ENCODE results near the gene MYO7B. TPM values are rescaled to one million over a fixed set of nuclear protein-coding genes. Genes with fewer than 3 reads are reported as not detected.
A peak's percentile ranks its signal among the peaks of the same experiment; 100 is the strongest.

MYO7B gene
- total and polyA plus RNA-seq, 4 donors = 0.51 to 4.7 (median 1.9) TPM

- 83 to 85% methylated on average over 15 of the region's 15 CpGs for whole genome bisulfite sequencing, 2 donors
- DNase-seq = no peak
- peaks cover 0 to 36% (median 5%) of the 10 kb centered on the region in 5 donors for H3K4me1 ChIP-seq (ENCODE audit: control insufficient read depth in 5 of 5, insufficient read depth in 5 of 5, low read length in 5 of 5)
- peaks cover 0 to 15% (median 14%) of the 10 kb centered on the region in 3 donors for H3K27me3 ChIP-seq (ENCODE audit: control insufficient read depth in 3 of 3, insufficient read depth in 3 of 3, low read length in 2 of 3)
- no peak overlapping the region for H3K9ac ChIP-seq (ENCODE audit: insufficient read depth in 1 of 2, low read length in 2 of 2)
- H3K27ac ChIP-seq (ENCODE audit: low read depth in 1 of 2, low read length in 1 of 2) = no peak overlapping the region
- H3K9me3 ChIP-seq (ENCODE audit: control insufficient read depth in 4 of 4, insufficient read depth in 3 of 4, low read length in 3 of 4) = no peaks in the 10 kb centered on the region
- no peak overlapping the region for H3K4me3 ChIP-seq
- TF ChIP-seq CTCF (IDR thresholded peaks at IDR 0.05; ENCODE audit: control extremely low read depth, extremely low read depth) = no peak
- ATAC-seq (ENCODE audit: insufficient read depth, low FRiP score) = no peak
- H3K36me3 ChIP-seq (ENCODE audit: control insufficient read depth in 4 of 4, insufficient read depth in 4 of 4, low read length in 4 of 4) = no peaks in the 10 kb centered on the region
Observed at GRCh38 chr2:127679680-127680361, 144.3 kb downstream of the MYO7B start.

GRCh38 chr2:127680706-127681287, 145.3 kb downstream of the MYO7B start:
- TF ChIP-seq CTCF (IDR thresholded peaks at IDR 0.05; ENCODE audit: control extremely low read depth, extremely low read depth) = no peak
- WGBS, 2 donors = 76 to 88% methylated on average over 19 of the region's 19 CpGs
- Histone ChIP-seq H3K27ac (ENCODE audit: low read depth in 1 of 2, low read length in 1 of 2) (peak overlapping the region in 1 of 2 donors; percentile 30), H3K4me1 (ENCODE audit: control insufficient read depth in 5 of 5, insufficient read depth in 5 of 5, low read length in 5 of 5) (peaks cover 0 to 34% (median 5%) of the 10 kb centered on the region in 5 donors), H3K27me3 (ENCODE audit: control insufficient read depth in 3 of 3, insufficient read depth in 3 of 3, low read length in 2 of 3) (peaks cover 0 to 15% (median 14%) of the 10 kb centered on the region in 3 donors), H3K9ac (ENCODE audit: insufficient read depth in 1 of 2, low read length in 2 of 2) (no peak overlapping the region), H3K36me3 (ENCODE audit: control insufficient read depth in 4 of 4, insufficient read depth in 4 of 4, low read length in 4 of 4) (no peaks in the 10 kb centered on the region), H3K9me3 (ENCODE audit: control insufficient read depth in 4 of 4, insufficient read depth in 3 of 4, low read length in 3 of 4) (no peaks in the 10 kb centered on the region), H3K4me3 (peak overlapping the region; percentile 4)
- no peak for ATAC-seq (ENCODE audit: insufficient read depth, low FRiP score)
- DNase-seq = no peak

GRCh38 chr2:127681288-127681804, 145.9 kb downstream of the MYO7B start:
- DNase-seq = peak in 1 of 3 donors; percentile 54
- H3K4me3 ChIP-seq = peak overlapping the region; percentile 4
- H3K36me3 ChIP-seq (ENCODE audit: control insufficient read depth in 4 of 4, insufficient read depth in 4 of 4, low read length in 4 of 4) = no peaks in the 10 kb centered on the region
- H3K9me3 ChIP-seq (ENCODE audit: control insufficient read depth in 4 of 4, insufficient read depth in 3 of 4, low read length in 3 of 4) = no peaks in the 10 kb centered on the region
- WGBS, 2 donors = 35 to 48% methylated on average over 25 of the region's 25 CpGs
- no peak for ATAC-seq (ENCODE audit: insufficient read depth, low FRiP score)
- no peak overlapping the region for H3K9ac ChIP-seq (ENCODE audit: insufficient read depth in 1 of 2, low read length in 2 of 2)
- H3K27me3 ChIP-seq (ENCODE audit: control insufficient read depth in 3 of 3, insufficient read depth in 3 of 3, low read length in 2 of 3) = peaks cover 0 to 11% (median 9%) of the 10 kb centered on the region in 3 donors
- H3K4me1 ChIP-seq (ENCODE audit: control insufficient read depth in 5 of 5, insufficient read depth in 5 of 5, low read length in 5 of 5) = peaks cover 0 to 30% (median 5%) of the 10 kb centered on the region in 5 donors
- H3K27ac ChIP-seq (ENCODE audit: low read depth in 1 of 2, low read length in 1 of 2) = peak overlapping the region in 1 of 2 donors; percentile 30
- TF ChIP-seq CTCF (IDR thresholded peaks at IDR 0.05; ENCODE audit: control extremely low read depth, extremely low read depth) = no peak
